ENCODE data around the gene GABARAP. TPM values are rescaled to one million over a fixed set of nuclear protein-coding genes. Genes with fewer than 3 reads are reported as not detected.

Gene GABARAP
- total and polyA plus RNA-seq, 10 of the 15 experiments (the other 5 are each of a cell fraction or from before 2014, with no cell fraction given) = 134 to 613 (median 285) TPM

DNA sequence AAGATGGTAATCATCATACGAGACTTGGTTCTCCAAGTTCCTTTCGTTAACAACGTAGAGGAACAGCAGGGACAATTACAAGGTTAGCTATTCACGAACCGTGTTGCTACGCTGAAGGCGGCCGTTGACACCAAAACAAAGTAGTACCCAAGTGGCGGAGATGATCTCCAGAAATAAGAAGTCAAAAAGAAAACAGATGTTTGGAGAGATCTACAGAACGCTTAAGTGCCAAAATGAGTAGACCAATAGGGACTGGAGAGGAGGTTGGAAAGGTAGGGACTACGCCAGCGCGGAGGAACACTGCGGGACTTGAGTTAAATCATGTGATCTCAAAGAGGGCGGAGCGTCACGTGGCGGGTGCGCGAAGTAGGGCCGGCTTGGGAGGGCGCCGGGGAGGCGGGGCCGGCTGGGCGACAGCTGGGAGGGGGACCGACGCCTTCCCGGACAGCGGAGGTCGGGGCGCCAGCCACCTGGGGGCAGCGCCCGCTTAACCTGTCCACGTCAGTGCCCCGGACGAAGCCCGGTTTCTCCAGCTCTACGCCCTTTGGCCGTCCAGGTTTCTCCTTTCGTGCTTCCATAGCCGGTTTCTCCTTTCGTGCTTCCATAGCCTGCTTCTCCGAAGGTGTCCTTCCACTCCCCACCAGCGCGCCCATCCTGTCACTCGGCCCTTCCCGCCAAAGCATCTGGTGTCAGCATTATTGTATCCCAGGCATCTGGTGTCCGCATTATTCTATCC lies 636 bp upstream of the GABARAP start (continued):
- TF ChIP-seq, protein P1, sequence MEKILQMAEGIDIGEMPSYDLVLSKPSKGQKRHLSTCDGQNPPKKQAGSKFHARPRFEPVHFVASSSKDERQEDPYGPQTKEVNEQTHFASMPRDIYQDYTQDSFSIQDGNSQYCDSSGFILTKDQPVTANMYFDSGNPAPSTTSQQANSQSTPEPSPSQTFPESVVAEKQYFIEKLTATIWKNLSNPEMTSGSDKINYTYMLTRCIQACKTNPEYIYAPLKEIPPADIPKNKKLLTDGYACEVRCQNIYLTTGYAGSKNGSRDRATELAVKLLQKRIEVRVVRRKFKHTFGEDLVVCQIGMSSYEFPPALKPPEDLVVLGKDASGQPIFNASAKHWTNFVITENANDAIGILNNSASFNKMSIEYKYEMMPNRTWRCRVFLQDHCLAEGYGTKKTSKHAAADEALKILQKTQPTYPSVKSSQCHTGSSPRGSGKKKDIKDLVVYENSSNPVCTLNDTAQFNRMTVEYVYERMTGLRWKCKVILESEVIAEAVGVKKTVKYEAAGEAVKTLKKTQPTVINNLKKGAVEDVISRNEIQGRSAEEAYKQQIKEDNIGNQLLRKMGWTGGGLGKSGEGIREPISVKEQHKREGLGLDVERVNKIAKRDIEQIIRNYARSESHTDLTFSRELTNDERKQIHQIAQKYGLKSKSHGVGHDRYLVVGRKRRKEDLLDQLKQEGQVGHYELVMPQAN (conservative IDR thresholded peaks at IDR 0.05) = peak; percentile 98
- TF ChIP-seq USF1 (IDR thresholded peaks at IDR 0.05; ENCODE audit: borderline replicate concordance, extremely low read length, insufficient read depth, low read depth, low read length) (peak; percentile 98), LARP7 (IDR thresholded peaks at IDR 0.05) (peak; percentile 64), NFXL1 (IDR thresholded peaks at IDR 0.05; ENCODE audit: borderline replicate concordance) (no peak), MLLT1 (IDR thresholded peaks at IDR 0.05) (peak; percentile 91), MTA2 (IDR thresholded peaks at IDR 0.05; ENCODE audit: low read depth) (peak; percentile 56; the same call in 1 of the 2 replicates), CHD4 (IDR thresholded peaks at IDR 0.05) (no peak), TBL1XR1 (IDR thresholded peaks at IDR 0.05; ENCODE audit: low read depth, low read length) (0 out of 2 replicates have a peak, but pooled peaks have one; percentile 58), HDAC2 (IDR thresholded peaks at IDR 0.05) (no peak), SIN3A (IDR thresholded peaks at IDR 0.05; ENCODE audit: low read depth, low read length) (peak; percentile 97), RELA (IDR thresholded peaks at IDR 0.05; ENCODE audit: borderline replicate concordance, partially characterized antibody) (peak; percentile 82), SPI1 (IDR thresholded peaks at IDR 0.05; ENCODE audit: borderline replicate concordance, insufficient read depth, low read depth, low read length) (no peak), EED (IDR thresholded peaks at IDR 0.05; ENCODE audit: low read depth) (no peak), EP300 (IDR thresholded peaks at IDR 0.05; ENCODE audit: borderline replicate concordance in 1 of 2, control insufficient read depth in 1 of 2, low read depth in 2 of 2, low read length in 2 of 2) (no peak), PKNOX1 (IDR thresholded peaks at IDR 0.05) (peak; percentile 38; the same call in 1 of the 2 replicates), ZNF274 (IDR thresholded peaks at IDR 0.05; ENCODE audit: insufficient read depth, insufficient read length) (no peak), SREBF1 (IDR thresholded peaks at IDR 0.05; ENCODE audit: low read length) (no peak), MEF2A (IDR thresholded peaks at IDR 0.05; ENCODE audit: insufficient read depth, low read depth, low read length) (peak; percentile 44; the same call in 1 of the 2 replicates), ZSCAN29 (IDR thresholded peaks at IDR 0.05) (no peak), CHD1 (IDR thresholded peaks at IDR 0.05; ENCODE audit: low read depth, low read length) (no peak), RUNX3 (IDR thresholded peaks at IDR 0.05; ENCODE audit: low read length) (peak; percentile 90)
- TF ChIP-seq, protein P2, sequence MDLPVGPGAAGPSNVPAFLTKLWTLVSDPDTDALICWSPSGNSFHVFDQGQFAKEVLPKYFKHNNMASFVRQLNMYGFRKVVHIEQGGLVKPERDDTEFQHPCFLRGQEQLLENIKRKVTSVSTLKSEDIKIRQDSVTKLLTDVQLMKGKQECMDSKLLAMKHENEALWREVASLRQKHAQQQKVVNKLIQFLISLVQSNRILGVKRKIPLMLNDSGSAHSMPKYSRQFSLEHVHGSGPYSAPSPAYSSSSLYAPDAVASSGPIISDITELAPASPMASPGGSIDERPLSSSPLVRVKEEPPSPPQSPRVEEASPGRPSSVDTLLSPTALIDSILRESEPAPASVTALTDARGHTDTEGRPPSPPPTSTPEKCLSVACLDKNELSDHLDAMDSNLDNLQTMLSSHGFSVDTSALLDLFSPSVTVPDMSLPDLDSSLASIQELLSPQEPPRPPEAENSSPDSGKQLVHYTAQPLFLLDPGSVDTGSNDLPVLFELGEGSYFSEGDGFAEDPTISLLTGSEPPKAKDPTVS (IDR thresholded peaks at IDR 0.05; ENCODE audit: low read depth, low read length) = no peak

Data from GM12878 (cell line).